Brain microvascular endothelial cell (primary cell): Measurements from ENCODE around the gene IGFL3.
"Not testable (repeated sequence)": the region's sequence is repeated elsewhere in the genome, so short reads cannot be mapped to it uniquely, and the experiment has no call there.

Experiments used
- DNase-seq: peaks from one replicate; pipeline ENCODE4 v3.0.0-alpha.2; 2020
- H3K27ac ChIP-seq: fragments of 250-450 bp; sonication (Bioruptor Pico); 2 replicates; pipeline ENCODE4 v1.5.1; 2020; ENCODE audit warnings: mild to moderate bottlenecking, moderate library complexity
- H3K27me3 ChIP-seq: fragments of 250-450 bp; sonication (Bioruptor Pico); replicated peaks from 2 replicates; pipeline ENCODE4 v1.5.1; 2020; ENCODE audit warnings: mild to moderate bottlenecking
- H3K36me3 ChIP-seq: fragments of 250-450 bp; sonication (Bioruptor Pico); replicated peaks from 2 replicates; pipeline ENCODE4 v1.5.1; 2020; ENCODE audit warnings: mild to moderate bottlenecking
- H3K4me3 ChIP-seq: 2 replicates; pipeline ENCODE4 v1.5.1; 2011; ENCODE audit warnings: low read depth, mild to moderate bottlenecking, control low read depth, low read length, moderate library complexity
- in situ Hi-C: cut with HindIII; loops from 2 replicates; pipeline ENCODE4 v1.10.0; 2017; ENCODE audit warnings: low sequenced_read_pairs, low pct_ligation_motif_present
- TF ChIP-seq, protein P1 (sequence below): IDR thresholded peaks from 2 replicates; pipeline ENCODE4 v1.5.1; 2011; ENCODE audit warnings: low read depth, mild to moderate bottlenecking, moderate library complexity, low read length, control low read depth, inconsistent platforms; ENCODE audit errors: missing control alignments

The IGFL3 gene

DNA sequence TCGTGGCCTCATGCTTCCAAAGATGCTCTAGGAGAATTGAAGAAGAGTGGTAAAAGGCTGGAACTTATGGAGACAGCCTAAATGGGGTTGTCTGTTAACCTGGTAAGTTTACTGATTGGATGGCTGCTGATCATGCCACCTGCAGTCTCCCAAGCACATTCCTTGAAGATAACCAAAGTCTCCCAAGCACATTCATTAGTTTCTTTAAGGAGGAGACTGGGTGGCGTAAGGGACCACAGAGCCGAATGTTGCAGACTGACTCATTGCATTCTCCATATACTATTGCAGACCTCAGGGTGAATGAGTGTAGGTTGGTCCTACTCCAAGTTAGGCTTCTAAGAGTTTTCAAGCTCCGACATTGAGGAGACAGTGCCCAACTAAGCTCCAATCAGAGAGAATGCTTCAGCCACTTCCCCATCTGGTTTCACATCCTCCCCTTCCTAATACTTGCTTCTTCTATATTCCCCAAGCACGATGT lies at the start of gene IGFL3:
TSS of gene IGFL3 (minus strand) at position 51 of the 478 bp plus-strand sequence. CDS start at position 12, 39 bp downstream.
- TF ChIP-seq, protein P1, sequence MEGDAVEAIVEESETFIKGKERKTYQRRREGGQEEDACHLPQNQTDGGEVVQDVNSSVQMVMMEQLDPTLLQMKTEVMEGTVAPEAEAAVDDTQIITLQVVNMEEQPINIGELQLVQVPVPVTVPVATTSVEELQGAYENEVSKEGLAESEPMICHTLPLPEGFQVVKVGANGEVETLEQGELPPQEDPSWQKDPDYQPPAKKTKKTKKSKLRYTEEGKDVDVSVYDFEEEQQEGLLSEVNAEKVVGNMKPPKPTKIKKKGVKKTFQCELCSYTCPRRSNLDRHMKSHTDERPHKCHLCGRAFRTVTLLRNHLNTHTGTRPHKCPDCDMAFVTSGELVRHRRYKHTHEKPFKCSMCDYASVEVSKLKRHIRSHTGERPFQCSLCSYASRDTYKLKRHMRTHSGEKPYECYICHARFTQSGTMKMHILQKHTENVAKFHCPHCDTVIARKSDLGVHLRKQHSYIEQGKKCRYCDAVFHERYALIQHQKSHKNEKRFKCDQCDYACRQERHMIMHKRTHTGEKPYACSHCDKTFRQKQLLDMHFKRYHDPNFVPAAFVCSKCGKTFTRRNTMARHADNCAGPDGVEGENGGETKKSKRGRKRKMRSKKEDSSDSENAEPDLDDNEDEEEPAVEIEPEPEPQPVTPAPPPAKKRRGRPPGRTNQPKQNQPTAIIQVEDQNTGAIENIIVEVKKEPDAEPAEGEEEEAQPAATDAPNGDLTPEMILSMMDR: no peak
- Histone ChIP-seq H3K27ac (no peak within 1 kb of the TSS), H3K4me3 (peak within 1 kb of the TSS; percentile 5), H3K36me3 (no peaks in the 10 kb centered on the region), H3K27me3 (peaks cover 19% of the 10 kb centered on the region)
- in situ Hi-C loops: no loop called here
- peak; percentile 9 for DNase-seq

GRCh38 chr19:46173886-46174480 lies 49.5 kb upstream of the IGFL3 start:
- in situ Hi-C loops: no loop called here
- Histone ChIP-seq H3K27ac (no peak overlapping the region), H3K4me3 (no peak overlapping the region), H3K27me3 (no peaks in the 10 kb centered on the region), H3K36me3 (no peaks in the 10 kb centered on the region)
- TF ChIP-seq, protein P1: no peak
- DNase-seq: no peak

DNA sequence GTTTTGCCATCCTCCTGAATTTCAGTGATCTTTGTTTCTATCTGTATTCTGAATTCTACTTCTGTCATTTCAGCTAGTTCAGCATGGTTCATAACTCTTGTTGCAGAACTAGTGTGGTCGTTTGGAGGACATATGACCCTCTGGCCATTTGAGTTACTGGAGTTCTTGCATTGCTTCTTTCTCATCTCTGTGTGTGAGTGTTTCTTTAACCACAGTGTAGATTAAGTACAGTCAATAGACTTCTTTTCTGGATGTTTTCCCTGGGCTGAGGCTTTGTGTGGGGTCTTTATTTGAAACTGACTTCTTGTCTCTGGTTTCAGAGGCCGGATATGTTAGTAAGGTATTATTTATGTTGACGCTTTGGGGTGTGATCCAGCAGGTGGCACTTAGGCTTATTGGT lies 38.2 kb upstream of the IGFL3 start:
- H3K27ac ChIP-seq: no peak overlapping the region
- no peak for DNase-seq
- TF ChIP-seq, protein P1: no peak
- no peaks in the 10 kb centered on the region for H3K36me3 ChIP-seq
- in situ Hi-C loops: no loop called here
- no peak overlapping the region for H3K4me3 ChIP-seq
- H3K27me3 ChIP-seq: no peaks in the 10 kb centered on the region

GRCh38 chr19:46161642-46162257 lies 37.3 kb upstream of the IGFL3 start:
- in situ Hi-C loops, H3K27ac ChIP-seq, H3K4me3 ChIP-seq, DNase-seq, H3K36me3 ChIP-seq, H3K27me3 ChIP-seq: not testable (repeated sequence)

- TF ChIP-seq, protein P1: no peak
- Histone ChIP-seq H3K27me3 (peaks cover 4% of the 10 kb centered on the region), H3K27ac (no peak overlapping the region), H3K4me3 (no peak overlapping the region), H3K36me3 (no peaks in the 10 kb centered on the region)
- DNase-seq: no peak
- in situ Hi-C loops: no loop called here
Observed at GRCh38 chr19:46160233-46160775, 35.8 kb upstream of the IGFL3 start.

GRCh38 chr19:46159418-46160232 lies 35.1 kb upstream of the IGFL3 start:
- DNase-seq: no peak
- Histone ChIP-seq H3K27ac (no peak overlapping the region), H3K36me3 (no peaks in the 10 kb centered on the region), H3K4me3 (no peak overlapping the region), H3K27me3 (peaks cover 8% of the 10 kb centered on the region)
- TF ChIP-seq, protein P1: no peak
- in situ Hi-C loops: no loop called here
